Central memory CD8-positive, alpha-beta T cell (primary cell): Measurements from ENCODE around the gene MYH8.

Experiments used
- ATAC-seq: fragments of 150-1000 bp; cut with Tn5 transposase; replicated peaks from 2 replicates; pipeline ENCODE4 v1.10.0; 2022; ENCODE audit warnings: mild to moderate bottlenecking, moderate FRiP score, moderate number of reproducible peaks; ENCODE audit not compliant: poor library complexity, severe bottlenecking; ENCODE audit errors: extremely low read depth
- DNase-seq, 2 donors: peaks; one replicate each; pipeline ENCODE4 v3.0.0; 2021; ENCODE audit warnings: low spot score in 2 of 2
- H3K27ac Mint-ChIP-seq: one replicate; pipeline ENCODE4 v1.8.0; 2022; ENCODE audit warnings: low read depth, mild to moderate bottlenecking, moderate library complexity, mixed read lengths
- H3K27me3 Mint-ChIP-seq: one replicate; pipeline ENCODE4 v1.8.0; 2022; ENCODE audit warnings: mixed read lengths
- H3K36me3 Mint-ChIP-seq: one replicate; pipeline ENCODE4 v1.8.0; 2022; ENCODE audit warnings: mild to moderate bottlenecking, moderate library complexity, mixed read lengths; ENCODE audit not compliant: insufficient read depth
- H3K4me1 Mint-ChIP-seq: one replicate; pipeline ENCODE4 v1.8.0; 2022; ENCODE audit warnings: mixed read lengths
- H3K4me3 Mint-ChIP-seq: one replicate; pipeline ENCODE4 v1.8.0; 2022; ENCODE audit warnings: mild to moderate bottlenecking, moderate library complexity, mixed read lengths
- H3K9me3 Mint-ChIP-seq: one replicate; pipeline ENCODE4 v1.8.0; 2022; ENCODE audit warnings: mixed read lengths

Gene MYH8

GRCh38 chr17:10420811-10421210 is 939 bp downstream of the MYH8 start:
- no peak overlapping the region for H3K27ac Mint-ChIP-seq
- H3K4me3 Mint-ChIP-seq = no peak overlapping the region
- H3K4me1 Mint-ChIP-seq = no peaks in the 10 kb centered on the region

GRCh38 chr17:10417431-10417830 is 4.3 kb downstream of the MYH8 start:
- Mint-ChIP-seq H3K9me3 (no peaks in the 10 kb centered on the region), H3K36me3 (no peaks in the 10 kb centered on the region), H3K4me1 (no peaks in the 10 kb centered on the region), H3K27ac (no peak overlapping the region), H3K27me3 (peaks cover 17% of the 10 kb centered on the region), H3K4me3 (no peak overlapping the region)
- no peak for ATAC-seq
- no peak for DNase-seq

More at GRCh38 chr17:10420811-10421210, 939 bp downstream of the MYH8 start:
- Mint-ChIP-seq H3K27me3 (peaks cover 14% of the 10 kb centered on the region), H3K9me3 (no peaks in the 10 kb centered on the region), H3K36me3 (no peaks in the 10 kb centered on the region)
- ATAC-seq (no peak), DNase-seq (no peak)

GRCh38 chr17:10415161-10415560 is 6.6 kb downstream of the MYH8 start:
- ATAC-seq (no peak), DNase-seq (no peak)
- Mint-ChIP-seq H3K27ac (no peak overlapping the region), H3K4me1 (no peaks in the 10 kb centered on the region), H3K27me3 (peaks cover 22% of the 10 kb centered on the region), H3K36me3 (no peaks in the 10 kb centered on the region), H3K4me3 (no peak overlapping the region), H3K9me3 (no peaks in the 10 kb centered on the region)

DNA sequence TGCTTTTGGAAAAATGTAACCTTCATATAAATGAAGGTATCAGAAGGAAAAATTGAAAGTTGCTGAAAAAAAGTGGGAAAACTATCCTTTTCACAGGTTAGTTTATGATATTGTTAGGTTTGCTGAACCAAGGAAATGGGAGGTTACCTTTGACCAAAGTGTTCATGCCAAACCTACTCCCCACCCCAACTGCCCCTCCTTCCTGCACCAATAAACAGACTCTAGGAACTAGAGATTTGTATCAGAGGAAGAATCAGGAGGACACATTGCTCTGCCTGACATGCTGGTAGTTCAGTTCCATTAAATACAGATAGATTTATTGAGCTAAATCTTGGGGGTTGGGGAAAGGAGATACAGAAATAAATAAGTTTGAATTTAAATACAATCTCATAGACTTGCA is 18.2 kb downstream of the MYH8 start:
- H3K27me3 Mint-ChIP-seq = peaks cover 22% of the 10 kb centered on the region
- no peak overlapping the region for H3K27ac Mint-ChIP-seq
- H3K4me3 Mint-ChIP-seq = no peak overlapping the region
- H3K4me1 Mint-ChIP-seq = no peaks in the 10 kb centered on the region
- no peaks in the 10 kb centered on the region for H3K9me3 Mint-ChIP-seq
- no peak for DNase-seq
- ATAC-seq = no peak
- H3K36me3 Mint-ChIP-seq = no peaks in the 10 kb centered on the region

GRCh38 chr17:10398352-10398751 is 23.4 kb downstream of the MYH8 start:
- DNase-seq (no peak), ATAC-seq (no peak)
- peaks cover 32% of the 10 kb centered on the region for H3K27me3 Mint-ChIP-seq
- no peaks in the 10 kb centered on the region for H3K9me3 Mint-ChIP-seq
- H3K4me3 Mint-ChIP-seq = no peak overlapping the region
- H3K36me3 Mint-ChIP-seq = no peaks in the 10 kb centered on the region
- no peaks in the 10 kb centered on the region for H3K4me1 Mint-ChIP-seq
- H3K27ac Mint-ChIP-seq = no peak overlapping the region

DNA sequence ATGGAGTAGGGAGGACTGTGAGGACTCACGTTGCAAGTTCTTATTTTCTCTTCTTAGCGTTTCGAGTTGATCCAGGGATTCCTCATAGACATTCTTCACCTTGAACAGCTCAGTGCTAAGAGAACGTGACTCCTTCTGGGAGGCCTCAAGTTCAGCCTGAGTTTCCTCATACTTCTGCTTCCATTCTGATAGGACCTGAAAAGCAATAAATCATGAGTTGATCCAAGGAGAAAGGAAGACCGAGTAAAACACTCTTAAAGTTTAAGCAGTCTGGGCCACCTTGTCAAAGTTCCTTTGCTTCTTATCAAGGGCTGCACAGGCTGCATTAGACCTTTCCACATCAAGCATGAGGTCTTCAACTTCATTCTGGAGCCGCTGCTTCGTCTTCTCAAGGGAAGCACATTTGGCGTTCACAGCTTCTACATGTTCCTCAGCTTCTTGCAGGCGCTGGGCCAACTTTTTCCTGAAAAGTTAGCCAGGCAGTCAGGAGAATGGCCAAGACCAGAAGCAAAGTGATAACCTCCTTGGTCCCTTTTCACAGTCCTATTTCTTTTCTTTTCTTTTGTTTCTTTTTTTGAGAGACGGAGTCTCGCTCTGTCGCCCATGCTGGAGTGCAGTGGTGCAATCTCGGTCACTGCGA is 25.1 kb downstream of the MYH8 start:
- H3K9me3 Mint-ChIP-seq = no peaks in the 10 kb centered on the region
- no peak overlapping the region for H3K27ac Mint-ChIP-seq
- H3K36me3 Mint-ChIP-seq = no peaks in the 10 kb centered on the region
- no peak for DNase-seq
- H3K4me1 Mint-ChIP-seq = no peaks in the 10 kb centered on the region
- ATAC-seq = no peak
- H3K4me3 Mint-ChIP-seq = no peak overlapping the region
- peaks cover 41% of the 10 kb centered on the region for H3K27me3 Mint-ChIP-seq

GRCh38 chr17:10394201-10394887 is 27.4 kb downstream of the MYH8 start:
- Mint-ChIP-seq H3K27me3 (peaks cover 41% of the 10 kb centered on the region), H3K4me1 (no peaks in the 10 kb centered on the region), H3K36me3 (no peaks in the 10 kb centered on the region), H3K27ac (no peak overlapping the region), H3K4me3 (no peak overlapping the region), H3K9me3 (no peaks in the 10 kb centered on the region)
- ATAC-seq = no peak
- no peak for DNase-seq

- H3K27me3 Mint-ChIP-seq = peaks cover 51% of the 10 kb centered on the region
Measured at GRCh38 chr17:10392880-10393279, 28.9 kb downstream of the MYH8 start.

DNA sequence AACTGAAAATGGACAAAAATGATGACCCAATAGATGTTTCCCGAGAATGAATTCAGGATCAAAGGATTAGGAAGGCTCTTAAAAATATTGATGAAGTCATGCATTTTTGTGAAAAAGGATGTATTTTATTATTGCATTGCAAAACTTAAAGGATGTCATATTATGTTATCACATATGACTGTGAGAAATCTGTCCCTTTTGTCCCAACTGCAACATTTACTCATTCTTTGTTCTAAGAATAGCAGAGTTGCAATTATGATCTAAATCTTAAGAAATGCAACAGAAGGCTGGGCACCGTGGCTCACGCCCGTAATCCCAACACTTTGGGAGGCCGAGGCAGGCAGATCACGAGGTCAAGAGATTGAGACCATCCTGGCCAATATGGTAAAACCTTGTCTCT is 35.9 kb downstream of the MYH8 start:
- no peaks in the 10 kb centered on the region for H3K4me1 Mint-ChIP-seq
- no peak overlapping the region for H3K27ac Mint-ChIP-seq
- H3K27me3 Mint-ChIP-seq = peaks cover 53% of the 10 kb centered on the region
- ATAC-seq (no peak), DNase-seq (no peak)
- H3K9me3 Mint-ChIP-seq = no peaks in the 10 kb centered on the region
- no peaks in the 10 kb centered on the region for H3K36me3 Mint-ChIP-seq
- H3K4me3 Mint-ChIP-seq = no peak overlapping the region

More at GRCh38 chr17:10392880-10393279, 28.9 kb downstream of the MYH8 start:
- ATAC-seq = no peak
- Mint-ChIP-seq H3K4me3 (no peak overlapping the region), H3K27ac (no peak overlapping the region), H3K36me3 (no peaks in the 10 kb centered on the region), H3K9me3 (no peaks in the 10 kb centered on the region), H3K4me1 (no peaks in the 10 kb centered on the region)
- no peak for DNase-seq

GRCh38 chr17:10384175-10384574 is 37.6 kb downstream of the MYH8 start:
- Mint-ChIP-seq H3K4me3 (no peak overlapping the region), H3K9me3 (no peaks in the 10 kb centered on the region), H3K27ac (no peak overlapping the region), H3K27me3 (peaks cover 36% of the 10 kb centered on the region), H3K36me3 (no peaks in the 10 kb centered on the region), H3K4me1 (no peaks in the 10 kb centered on the region)
- DNase-seq (no peak), ATAC-seq (no peak)

DNA sequence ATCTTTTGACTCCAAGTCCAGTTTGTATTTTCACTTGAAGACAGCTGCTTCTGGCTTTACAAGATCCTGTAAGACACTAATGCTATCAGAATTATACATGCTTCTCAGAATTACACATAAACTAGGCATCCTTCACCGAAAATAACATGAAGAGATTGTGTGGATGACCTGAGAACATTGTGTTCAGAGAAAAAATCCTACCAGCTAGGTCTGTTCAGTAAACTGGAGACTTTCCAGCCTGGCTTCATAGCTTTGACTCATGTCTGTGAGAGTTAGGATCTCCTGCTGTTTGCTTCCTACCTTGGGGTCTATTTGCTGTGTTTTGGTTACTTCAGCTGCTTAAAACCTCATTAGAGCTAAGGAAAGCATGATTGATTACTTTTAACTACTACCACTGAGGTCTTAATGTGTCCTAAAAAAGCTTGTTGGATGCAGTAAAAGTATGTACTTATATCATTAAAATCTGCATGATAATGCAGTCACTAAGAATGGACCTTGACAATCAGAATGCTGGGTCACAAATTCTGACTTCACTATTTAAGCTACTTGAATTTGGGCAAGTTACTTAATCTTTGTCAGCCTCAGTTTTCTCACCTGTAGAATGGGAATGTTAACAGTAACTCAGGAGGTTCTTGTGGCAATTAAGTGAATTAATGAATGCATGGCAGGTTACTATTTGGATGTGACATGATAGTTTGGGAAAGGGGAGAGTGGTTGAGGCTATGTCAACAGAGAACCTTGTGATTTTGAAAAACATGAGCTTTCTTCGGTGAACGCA is 40.9 kb downstream of the MYH8 start:
- Mint-ChIP-seq H3K9me3 (no peaks in the 10 kb centered on the region), H3K4me3 (no peak overlapping the region), H3K4me1 (no peaks in the 10 kb centered on the region), H3K27me3 (peaks cover 25% of the 10 kb centered on the region), H3K27ac (no peak overlapping the region), H3K36me3 (peaks cover 3% of the 10 kb centered on the region)
- DNase-seq = no peak
- ATAC-seq = no peak

DNA sequence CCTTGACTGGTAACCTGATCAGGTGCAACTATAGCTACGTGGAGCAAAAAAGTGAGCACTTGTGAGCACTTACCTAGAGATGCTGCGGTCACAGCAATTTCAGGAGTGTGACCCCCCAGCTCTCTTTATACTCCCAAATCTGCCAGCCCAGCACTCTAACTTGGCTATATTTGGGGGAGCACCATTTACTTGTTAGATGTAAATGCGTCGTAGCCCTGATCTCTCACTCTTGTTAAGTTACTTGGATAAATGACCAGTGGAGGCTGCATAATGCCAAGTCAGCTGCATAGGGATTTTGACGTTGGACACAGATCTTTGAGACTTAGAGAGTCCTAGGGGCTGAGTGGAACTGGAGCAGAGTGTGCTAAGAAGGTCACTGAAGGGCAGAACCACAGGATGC is 48.8 kb downstream of the MYH8 start, which contains the start of gene MYH13:
Gene MYH13, minus strand, starts transcription at position 101 of the 400 bp plus-strand sequence. CDS start 8,476 bp downstream, outside the sequence.
- Mint-ChIP-seq H3K9me3 (no peaks in the 10 kb centered on the region), H3K27ac (no peak within 1 kb of the TSS), H3K4me3 (no peak within 1 kb of the TSS), H3K4me1 (no peaks in the 10 kb centered on the region), H3K27me3 (peaks cover 63% of the 10 kb centered on the region), H3K36me3 (peaks cover 3% of the 10 kb centered on the region)
- DNase-seq = no peak
- ATAC-seq = no peak
